Measurements from ENCODE around the gene NKD2. TPM values are rescaled to one million over a fixed set of nuclear protein-coding genes. Genes with fewer than 3 reads are reported as not detected.
"Not testable (repeated sequence)": the region's sequence is repeated elsewhere in the genome, so short reads cannot be mapped to it uniquely, and the experiment has no call there.

The NKD2 gene
- total RNA-seq, 1 experiment from 2014 or later = not detected

DNA sequence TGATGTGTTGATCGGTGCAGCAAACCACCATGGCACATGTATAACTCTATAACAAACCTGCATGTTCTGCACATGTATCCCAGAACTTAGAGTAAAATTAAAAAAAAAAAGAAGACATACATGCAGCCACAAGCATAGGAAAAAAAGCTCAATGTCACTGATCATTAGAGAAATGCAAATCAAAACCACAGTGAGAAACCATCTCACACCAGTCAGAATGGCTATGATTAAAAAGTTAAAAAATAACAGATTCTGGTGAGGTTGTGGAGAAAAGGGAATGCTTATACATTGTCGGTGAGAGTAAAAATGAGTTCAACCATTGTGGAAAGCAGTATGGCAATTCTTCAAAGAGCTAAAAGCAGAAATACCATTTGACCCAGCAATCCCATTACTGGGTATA, 36.0 kb upstream of the NKD2 start:
- H3K4me2 ChIP-seq (ENCODE audit: low read depth, low read length, poor library complexity, severe bottlenecking) = not testable (repeated sequence)

GRCh38 chr5:976849-977751, 31.5 kb upstream of the NKD2 start:
- Histone ChIP-seq H3K27me3 (ENCODE audit: low read length) (no peaks in the 10 kb centered on the region), H3K9ac (ENCODE audit: low read length) (no peak overlapping the region), H3K4me3 (ENCODE audit: low read length) (no peak overlapping the region), H3K4me2 (ENCODE audit: low read depth, low read length, poor library complexity, severe bottlenecking) (no peak overlapping the region), H3K36me3 (ENCODE audit: insufficient read depth, low read length) (no peaks in the 10 kb centered on the region), H3K79me2 (ENCODE audit: low read length) (no peaks in the 10 kb centered on the region), H3K9me3 (ENCODE audit: low read length) (no peaks in the 10 kb centered on the region), H3K4me1 (ENCODE audit: low read length) (no peaks in the 10 kb centered on the region), H2AFZ (ENCODE audit: low read length) (no peak overlapping the region), H3K27ac (ENCODE audit: low read length) (no peak overlapping the region), H4K20me1 (ENCODE audit: insufficient read depth, low read depth, low read length) (no peaks in the 10 kb centered on the region), H3K9me2 (replicated peaks; ENCODE audit: insufficient read depth, low read length) (no peaks in the 10 kb centered on the region)
- no peak for DNase-seq

More for the DNA sequence above, 36.0 kb upstream of the NKD2 start:
- not testable (repeated sequence) for H3K27ac ChIP-seq (ENCODE audit: low read length); DNase-seq; H3K9me2 ChIP-seq (replicated peaks; ENCODE audit: insufficient read depth, low read length); H4K20me1 ChIP-seq (ENCODE audit: insufficient read depth, low read depth, low read length); H3K36me3 ChIP-seq (ENCODE audit: insufficient read depth, low read length); H3K27me3 ChIP-seq (ENCODE audit: low read length); H3K9me3 ChIP-seq (ENCODE audit: low read length); H2AFZ ChIP-seq (ENCODE audit: low read length); H3K4me3 ChIP-seq (ENCODE audit: low read length); H3K79me2 ChIP-seq (ENCODE audit: low read length); H3K4me1 ChIP-seq (ENCODE audit: low read length); H3K9ac ChIP-seq (ENCODE audit: low read length)

- no peak for DNase-seq
Measured at GRCh38 chr5:978054-978453, 30.5 kb upstream of the NKD2 start.

DNA sequence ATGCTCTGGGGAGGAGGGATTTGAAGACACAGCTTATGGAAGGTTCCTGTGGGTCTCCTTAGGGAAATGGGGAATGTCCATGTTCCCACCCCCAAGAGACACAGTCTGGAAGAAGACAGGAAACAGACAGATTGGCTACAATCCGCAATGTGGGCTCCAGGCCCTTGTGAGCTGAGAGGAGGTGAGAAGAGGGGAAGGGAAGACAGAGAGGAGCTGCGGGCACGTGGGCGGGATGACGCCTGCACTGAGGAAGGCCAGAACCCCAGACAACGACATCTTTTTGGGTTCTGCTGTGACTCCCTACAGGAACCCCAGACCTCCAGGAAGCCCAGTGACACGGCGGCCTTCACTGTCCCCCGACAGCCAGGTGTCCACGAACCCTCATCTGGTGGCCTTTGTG, 29.9 kb upstream of the NKD2 start:
- no peaks in the 10 kb centered on the region for H3K79me2 ChIP-seq (ENCODE audit: low read length)
- no peak overlapping the region for H3K4me3 ChIP-seq (ENCODE audit: low read length)
- no peak overlapping the region for H2AFZ ChIP-seq (ENCODE audit: low read length)
- H3K27ac ChIP-seq (ENCODE audit: low read length) = no peak overlapping the region
- H3K36me3 ChIP-seq (ENCODE audit: insufficient read depth, low read length) = no peaks in the 10 kb centered on the region
- no peaks in the 10 kb centered on the region for H3K9me3 ChIP-seq (ENCODE audit: low read length)
- no peaks in the 10 kb centered on the region for H3K9me2 ChIP-seq (replicated peaks; ENCODE audit: insufficient read depth, low read length)
- H4K20me1 ChIP-seq (ENCODE audit: insufficient read depth, low read depth, low read length) = no peaks in the 10 kb centered on the region
- no peaks in the 10 kb centered on the region for H3K4me1 ChIP-seq (ENCODE audit: low read length)
- no peak for DNase-seq
- H3K27me3 ChIP-seq (ENCODE audit: low read length) = no peaks in the 10 kb centered on the region
- no peak overlapping the region for H3K4me2 ChIP-seq (ENCODE audit: low read depth, low read length, poor library complexity, severe bottlenecking)
- H3K9ac ChIP-seq (ENCODE audit: low read length) = no peak overlapping the region

More at GRCh38 chr5:978054-978453, 30.5 kb upstream of the NKD2 start:
- H3K9ac ChIP-seq (ENCODE audit: low read length) = no peak overlapping the region
- H3K79me2 ChIP-seq (ENCODE audit: low read length) = no peaks in the 10 kb centered on the region
- H3K27me3 ChIP-seq (ENCODE audit: low read length) = no peaks in the 10 kb centered on the region
- H3K9me2 ChIP-seq (replicated peaks; ENCODE audit: insufficient read depth, low read length) = no peaks in the 10 kb centered on the region
- no peaks in the 10 kb centered on the region for H3K9me3 ChIP-seq (ENCODE audit: low read length)
- no peaks in the 10 kb centered on the region for H3K36me3 ChIP-seq (ENCODE audit: insufficient read depth, low read length)
- H3K4me3 ChIP-seq (ENCODE audit: low read length) = no peak overlapping the region
- no peaks in the 10 kb centered on the region for H3K4me1 ChIP-seq (ENCODE audit: low read length)
- H3K27ac ChIP-seq (ENCODE audit: low read length) = no peak overlapping the region
- no peaks in the 10 kb centered on the region for H4K20me1 ChIP-seq (ENCODE audit: insufficient read depth, low read depth, low read length)
- H2AFZ ChIP-seq (ENCODE audit: low read length) = no peak overlapping the region
- no peak overlapping the region for H3K4me2 ChIP-seq (ENCODE audit: low read depth, low read length, poor library complexity, severe bottlenecking)

GRCh38 chr5:979100-979817, 29.3 kb upstream of the NKD2 start:
- Histone ChIP-seq H3K79me2 (ENCODE audit: low read length) (no peaks in the 10 kb centered on the region), H3K27me3 (ENCODE audit: low read length) (no peaks in the 10 kb centered on the region), H3K36me3 (ENCODE audit: insufficient read depth, low read length) (no peaks in the 10 kb centered on the region), H3K9me3 (ENCODE audit: low read length) (no peaks in the 10 kb centered on the region), H3K9me2 (replicated peaks; ENCODE audit: insufficient read depth, low read length) (no peaks in the 10 kb centered on the region), H3K4me2 (ENCODE audit: low read depth, low read length, poor library complexity, severe bottlenecking) (no peak overlapping the region), H3K4me3 (ENCODE audit: low read length) (no peak overlapping the region), H3K9ac (ENCODE audit: low read length) (no peak overlapping the region), H4K20me1 (ENCODE audit: insufficient read depth, low read depth, low read length) (no peaks in the 10 kb centered on the region), H2AFZ (ENCODE audit: low read length) (no peak overlapping the region), H3K4me1 (ENCODE audit: low read length) (no peaks in the 10 kb centered on the region), H3K27ac (ENCODE audit: low read length) (no peak overlapping the region)
- DNase-seq = no peak

- Histone ChIP-seq H3K9me2 (replicated peaks; ENCODE audit: insufficient read depth, low read length) (no peaks in the 10 kb centered on the region), H2AFZ (ENCODE audit: low read length) (no peak overlapping the region)
Measured at GRCh38 chr5:980001-980588, 28.5 kb upstream of the NKD2 start.

GRCh38 chr5:980966-981365, 27.6 kb upstream of the NKD2 start:
- Histone ChIP-seq H3K79me2 (ENCODE audit: low read length) (no peaks in the 10 kb centered on the region), H3K9ac (ENCODE audit: low read length) (no peak overlapping the region), H3K9me2 (replicated peaks; ENCODE audit: insufficient read depth, low read length) (no peaks in the 10 kb centered on the region), H3K36me3 (ENCODE audit: insufficient read depth, low read length) (no peaks in the 10 kb centered on the region), H3K4me1 (ENCODE audit: low read length) (no peaks in the 10 kb centered on the region), H3K9me3 (ENCODE audit: low read length) (no peaks in the 10 kb centered on the region), H3K27me3 (ENCODE audit: low read length) (no peaks in the 10 kb centered on the region), H3K27ac (ENCODE audit: low read length) (no peak overlapping the region), H3K4me3 (ENCODE audit: low read length) (no peak overlapping the region), H2AFZ (ENCODE audit: low read length) (no peak overlapping the region), H3K4me2 (ENCODE audit: low read depth, low read length, poor library complexity, severe bottlenecking) (no peak overlapping the region), H4K20me1 (ENCODE audit: insufficient read depth, low read depth, low read length) (no peaks in the 10 kb centered on the region)
- no peak for DNase-seq

More at GRCh38 chr5:980001-980588, 28.5 kb upstream of the NKD2 start:
- DNase-seq = no peak
- no peak overlapping the region for H3K9ac ChIP-seq (ENCODE audit: low read length)
- H3K36me3 ChIP-seq (ENCODE audit: insufficient read depth, low read length) = no peaks in the 10 kb centered on the region
- H4K20me1 ChIP-seq (ENCODE audit: insufficient read depth, low read depth, low read length) = no peaks in the 10 kb centered on the region
- H3K79me2 ChIP-seq (ENCODE audit: low read length) = no peaks in the 10 kb centered on the region
- H3K4me1 ChIP-seq (ENCODE audit: low read length) = no peaks in the 10 kb centered on the region
- no peak overlapping the region for H3K4me3 ChIP-seq (ENCODE audit: low read length)
- H3K27me3 ChIP-seq (ENCODE audit: low read length) = no peaks in the 10 kb centered on the region
- H3K27ac ChIP-seq (ENCODE audit: low read length) = no peak overlapping the region
- H3K9me3 ChIP-seq (ENCODE audit: low read length) = no peaks in the 10 kb centered on the region
- no peak overlapping the region for H3K4me2 ChIP-seq (ENCODE audit: low read depth, low read length, poor library complexity, severe bottlenecking)

DNA sequence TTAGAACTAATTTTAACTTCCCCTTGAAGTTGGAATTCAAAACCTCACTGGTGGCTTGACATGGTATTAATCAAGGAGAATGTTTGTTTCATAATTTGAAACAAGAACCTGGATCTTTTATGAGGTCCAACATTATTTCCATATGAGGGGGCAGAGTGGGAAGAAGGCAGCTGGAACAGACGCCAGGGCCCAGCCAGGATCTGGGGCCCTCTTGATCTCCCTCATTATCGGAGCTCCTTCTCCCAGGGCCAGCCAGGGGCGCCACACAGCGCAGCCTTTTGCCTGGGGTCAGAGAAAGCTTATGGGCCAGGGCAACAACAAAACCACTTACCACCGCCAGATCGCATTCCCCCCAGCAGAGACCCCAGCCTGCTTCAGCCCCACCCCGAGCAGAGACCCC, 27.1 kb upstream of the NKD2 start:
- DNase-seq = no peak
- H3K36me3 ChIP-seq (ENCODE audit: insufficient read depth, low read length) = no peaks in the 10 kb centered on the region
- no peaks in the 10 kb centered on the region for H4K20me1 ChIP-seq (ENCODE audit: insufficient read depth, low read depth, low read length)
- H3K9ac ChIP-seq (ENCODE audit: low read length) = no peak overlapping the region
- H3K4me1 ChIP-seq (ENCODE audit: low read length) = no peaks in the 10 kb centered on the region
- H3K4me3 ChIP-seq (ENCODE audit: low read length) = no peak overlapping the region
- no peaks in the 10 kb centered on the region for H3K9me2 ChIP-seq (replicated peaks; ENCODE audit: insufficient read depth, low read length)
- H3K27me3 ChIP-seq (ENCODE audit: low read length) = no peaks in the 10 kb centered on the region
- no peak overlapping the region for H3K4me2 ChIP-seq (ENCODE audit: low read depth, low read length, poor library complexity, severe bottlenecking)
- no peak overlapping the region for H3K27ac ChIP-seq (ENCODE audit: low read length)
- no peaks in the 10 kb centered on the region for H3K79me2 ChIP-seq (ENCODE audit: low read length)
- H2AFZ ChIP-seq (ENCODE audit: low read length) = no peak overlapping the region
- no peaks in the 10 kb centered on the region for H3K9me3 ChIP-seq (ENCODE audit: low read length)
